Skeletal muscle tissue (tissue), 4 donors: ENCODE results near the gene PPP1R2B. TPM values are rescaled to one million over a fixed set of nuclear protein-coding genes. Genes with fewer than 3 reads are reported as not detected.

Source experiments
- H3K27ac ChIP-seq: one replicate; pipeline ENCODE4 v1.7.0; 2013; ENCODE audit warnings: mild to moderate bottlenecking, low read depth, low read length, inconsistent platforms
- H3K27me3 ChIP-seq, 3 donors: one replicate each; pipeline ENCODE4 v1.7.0; 2013; ENCODE audit warnings: low read length in 3 of 3; ENCODE audit not compliant: control insufficient read depth in 3 of 3, insufficient read depth in 3 of 3
- H3K36me3 ChIP-seq, 3 donors: one replicate each; pipeline ENCODE4 v1.7.0; 2013; ENCODE audit warnings: low read length in 3 of 3; ENCODE audit not compliant: control insufficient read depth in 3 of 3, insufficient read depth in 3 of 3
- H3K4me1 ChIP-seq, 3 donors: one replicate each; pipeline ENCODE4 v1.7.0; 2013; ENCODE audit warnings: low read length in 3 of 3, mild to moderate bottlenecking in 3 of 3; ENCODE audit not compliant: control insufficient read depth in 3 of 3, insufficient read depth in 3 of 3
- H3K4me3 ChIP-seq, 3 donors: one replicate each; pipeline ENCODE4 v1.7.0; 2013; ENCODE audit warnings: low read length in 3 of 3
- H3K9ac ChIP-seq, 3 donors: one replicate each; pipeline ENCODE4 v1.7.0; 2013; ENCODE audit warnings: low read length in 3 of 3, mild to moderate bottlenecking in 3 of 3, moderate library complexity in 2 of 3, low read depth in 1 of 3
- H3K9me3 ChIP-seq, 3 donors: one replicate each; pipeline ENCODE4 v1.7.0; 2013; ENCODE audit warnings: low read length in 3 of 3; ENCODE audit not compliant: control insufficient read depth in 3 of 3
- total RNA-seq: library from RNA; depleted of rRNA; stranded (reverse); fragments of >200 nt; gene quantifications from one replicate; pipeline ENCODE4 v1.2.3, GENCODE V29; 2014
- donor health status: Osteomylitis.

The PPP1R2B gene
- total RNA-seq, 1 donor from 2014 or later = not detected

- Histone ChIP-seq H3K4me3 (no peak overlapping the region), H3K36me3 (no peaks in the 10 kb centered on the region), H3K27me3 (no peaks in the 10 kb centered on the region), H3K9me3 (peaks cover 0 to 7% (median 3%) of the 10 kb centered on the region in 3 donors), H3K27ac (no peak overlapping the region), H3K9ac (no peak overlapping the region), H3K4me1 (no peaks in the 10 kb centered on the region)
Measured at GRCh38 chr5:156865427-156865826, 15.3 kb downstream of the PPP1R2B start.

- Histone ChIP-seq H3K9me3 (peaks cover 0 to 19% (median 7%) of the 10 kb centered on the region in 3 donors), H3K4me1 (no peaks in the 10 kb centered on the region), H3K36me3 (no peaks in the 10 kb centered on the region), H3K27me3 (no peaks in the 10 kb centered on the region), H3K4me3 (no peak overlapping the region), H3K27ac (no peak overlapping the region), H3K9ac (no peak overlapping the region)
Measured at GRCh38 chr5:156870498-156870839, 20.4 kb downstream of the PPP1R2B start.

GRCh38 chr5:156871212-156871611, 21.1 kb downstream of the PPP1R2B start:
- Histone ChIP-seq H3K27ac (no peak overlapping the region), H3K4me3 (no peak overlapping the region), H3K36me3 (no peaks in the 10 kb centered on the region), H3K9me3 (peaks cover 0 to 19% (median 7%) of the 10 kb centered on the region in 3 donors), H3K4me1 (no peaks in the 10 kb centered on the region), H3K9ac (no peak overlapping the region), H3K27me3 (no peaks in the 10 kb centered on the region)

DNA sequence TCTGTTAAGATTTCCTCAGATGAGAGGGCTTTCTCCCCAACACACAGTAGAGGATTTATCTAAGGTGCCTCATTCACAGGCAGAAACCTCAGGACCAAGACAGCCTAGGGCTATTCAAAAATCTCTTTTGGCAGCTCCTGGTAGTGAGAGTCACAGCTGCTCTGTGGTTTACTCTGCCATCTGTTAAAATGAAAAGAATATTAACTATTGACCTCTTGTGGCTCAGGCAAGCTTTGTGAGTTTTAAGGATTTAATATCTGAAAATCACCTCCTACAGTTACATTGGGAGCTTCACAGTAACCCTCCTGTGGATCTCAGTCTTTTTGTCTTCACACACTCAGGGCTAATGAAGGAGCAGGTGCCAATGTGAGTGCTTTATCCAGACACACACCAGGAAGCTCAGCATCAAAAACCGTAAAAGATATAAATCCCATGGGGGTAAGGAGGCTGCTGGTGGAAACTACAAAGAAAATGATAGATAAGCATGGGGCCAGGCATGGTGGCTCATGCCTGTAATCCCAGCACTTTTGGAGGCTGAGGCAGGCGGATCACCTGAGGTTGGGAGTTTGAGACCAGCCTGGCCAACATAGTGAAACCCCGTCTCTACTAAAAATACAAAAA, 29.7 kb downstream of the PPP1R2B start:
- Histone ChIP-seq H3K9ac (no peak overlapping the region), H3K27me3 (peaks cover 0 to 4% (median 3%) of the 10 kb centered on the region in 3 donors), H3K9me3 (peaks cover 0 to 2% (median 0%) of the 10 kb centered on the region in 3 donors), H3K36me3 (no peaks in the 10 kb centered on the region), H3K27ac (no peak overlapping the region), H3K4me1 (no peaks in the 10 kb centered on the region), H3K4me3 (no peak overlapping the region)

- Histone ChIP-seq H3K27ac (no peak overlapping the region), H3K36me3 (no peaks in the 10 kb centered on the region), H3K27me3 (peaks cover 0 to 4% (median 3%) of the 10 kb centered on the region in 3 donors), H3K4me1 (no peaks in the 10 kb centered on the region), H3K4me3 (no peak overlapping the region), H3K9ac (no peak overlapping the region), H3K9me3 (peaks cover 0 to 2% (median 0%) of the 10 kb centered on the region in 3 donors)
Measured at GRCh38 chr5:156883316-156883875, 33.3 kb downstream of the PPP1R2B start.

GRCh38 chr5:156888520-156888919, 38.4 kb downstream of the PPP1R2B start:
- no peaks in the 10 kb centered on the region for H3K4me1 ChIP-seq
- H3K9ac ChIP-seq = no peak overlapping the region
- H3K27ac ChIP-seq = no peak overlapping the region
- no peak overlapping the region for H3K4me3 ChIP-seq
- H3K9me3 ChIP-seq = no peaks in the 10 kb centered on the region
- H3K36me3 ChIP-seq = no peaks in the 10 kb centered on the region
- no peaks in the 10 kb centered on the region for H3K27me3 ChIP-seq

DNA sequence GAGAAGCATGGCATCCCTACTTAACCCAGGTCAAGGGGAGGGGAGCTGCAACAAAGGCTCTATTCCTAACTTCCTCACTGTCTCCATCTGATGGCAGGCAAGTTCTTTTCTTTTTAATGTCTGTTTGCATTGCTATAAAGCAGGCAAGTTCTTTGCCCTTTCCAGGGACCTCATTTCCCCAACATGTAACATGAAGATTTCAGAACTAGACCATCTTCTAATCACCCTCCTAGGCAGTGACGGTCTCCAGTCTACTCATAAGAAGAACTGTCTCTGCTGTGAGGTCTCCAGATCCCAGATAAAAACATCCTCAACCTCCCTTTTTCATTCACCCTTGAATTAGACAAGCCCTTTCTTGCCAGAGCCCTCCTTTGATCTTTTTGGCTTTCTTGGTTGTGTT, 42.1 kb downstream of the PPP1R2B start:
- Histone ChIP-seq H3K4me3 (no peak overlapping the region), H3K27me3 (no peaks in the 10 kb centered on the region), H3K9me3 (no peaks in the 10 kb centered on the region), H3K27ac (no peak overlapping the region), H3K4me1 (no peaks in the 10 kb centered on the region), H3K36me3 (no peaks in the 10 kb centered on the region), H3K9ac (no peak overlapping the region)

DNA sequence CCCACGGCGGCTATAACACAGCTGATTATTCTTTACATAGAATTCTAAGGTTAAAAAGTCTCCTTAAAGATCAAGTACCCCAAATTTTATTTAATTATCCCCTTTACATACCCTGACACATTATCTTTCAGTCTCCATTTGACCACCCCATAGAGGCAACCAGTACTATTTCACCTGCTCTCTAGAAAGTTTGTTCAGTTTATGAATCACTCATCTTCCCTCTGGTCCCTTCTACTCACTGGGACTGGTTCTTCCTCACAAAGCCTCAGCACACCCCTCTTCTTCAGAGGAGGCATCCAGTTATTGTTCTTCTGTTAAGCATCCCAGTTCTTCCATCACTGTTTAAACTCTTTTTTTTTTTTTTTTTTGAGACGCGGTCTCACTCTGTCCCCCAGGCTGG, 42.8 kb downstream of the PPP1R2B start:
- no peaks in the 10 kb centered on the region for H3K36me3 ChIP-seq
- H3K4me1 ChIP-seq = no peaks in the 10 kb centered on the region
- no peaks in the 10 kb centered on the region for H3K27me3 ChIP-seq
- no peak overlapping the region for H3K27ac ChIP-seq
- H3K9ac ChIP-seq = no peak overlapping the region
- H3K4me3 ChIP-seq = no peak overlapping the region
- no peaks in the 10 kb centered on the region for H3K9me3 ChIP-seq

- Histone ChIP-seq H3K4me3 (no peak overlapping the region), H3K36me3 (no peaks in the 10 kb centered on the region), H3K27me3 (no peaks in the 10 kb centered on the region), H3K27ac (no peak overlapping the region), H3K4me1 (no peaks in the 10 kb centered on the region), H3K9me3 (no peaks in the 10 kb centered on the region), H3K9ac (no peak overlapping the region)
Measured at GRCh38 chr5:156893517-156893916, 43.4 kb downstream of the PPP1R2B start.

- Histone ChIP-seq H3K36me3 (no peaks in the 10 kb centered on the region), H3K27ac (no peak overlapping the region), H3K9ac (no peak overlapping the region), H3K27me3 (no peaks in the 10 kb centered on the region), H3K4me1 (no peaks in the 10 kb centered on the region), H3K4me3 (no peak overlapping the region), H3K9me3 (no peaks in the 10 kb centered on the region)
Measured at GRCh38 chr5:156896546-156896945, 46.5 kb downstream of the PPP1R2B start.
